Measurements from ENCODE around the gene TEX26. TPM values are rescaled to one million over a fixed set of nuclear protein-coding genes. Genes with fewer than 3 reads are reported as not detected.

The TEX26 gene
- total RNA-seq, 2 donors from 2014 or later, result not detected

DNA sequence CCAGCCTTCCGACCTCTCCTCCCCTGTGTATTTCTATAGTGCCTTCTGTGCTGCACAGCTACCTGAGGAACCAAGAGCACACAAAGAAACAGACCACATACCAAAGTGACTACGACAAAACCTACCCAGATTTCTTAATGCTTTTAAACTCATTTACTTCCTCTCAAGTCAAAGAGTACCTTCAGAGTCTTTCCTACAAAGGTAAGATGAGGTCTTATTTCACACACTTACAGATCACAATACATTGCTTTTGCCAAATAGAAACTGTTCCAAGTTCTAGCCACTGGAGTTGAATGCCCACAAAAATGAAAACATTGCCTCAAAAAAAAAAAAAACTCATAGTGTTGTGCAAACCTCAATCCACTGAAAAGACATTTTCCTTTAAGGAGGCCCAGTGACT lies 36.4 kb downstream of the TEX26 start:
- TF ChIP-seq, protein P1, sequence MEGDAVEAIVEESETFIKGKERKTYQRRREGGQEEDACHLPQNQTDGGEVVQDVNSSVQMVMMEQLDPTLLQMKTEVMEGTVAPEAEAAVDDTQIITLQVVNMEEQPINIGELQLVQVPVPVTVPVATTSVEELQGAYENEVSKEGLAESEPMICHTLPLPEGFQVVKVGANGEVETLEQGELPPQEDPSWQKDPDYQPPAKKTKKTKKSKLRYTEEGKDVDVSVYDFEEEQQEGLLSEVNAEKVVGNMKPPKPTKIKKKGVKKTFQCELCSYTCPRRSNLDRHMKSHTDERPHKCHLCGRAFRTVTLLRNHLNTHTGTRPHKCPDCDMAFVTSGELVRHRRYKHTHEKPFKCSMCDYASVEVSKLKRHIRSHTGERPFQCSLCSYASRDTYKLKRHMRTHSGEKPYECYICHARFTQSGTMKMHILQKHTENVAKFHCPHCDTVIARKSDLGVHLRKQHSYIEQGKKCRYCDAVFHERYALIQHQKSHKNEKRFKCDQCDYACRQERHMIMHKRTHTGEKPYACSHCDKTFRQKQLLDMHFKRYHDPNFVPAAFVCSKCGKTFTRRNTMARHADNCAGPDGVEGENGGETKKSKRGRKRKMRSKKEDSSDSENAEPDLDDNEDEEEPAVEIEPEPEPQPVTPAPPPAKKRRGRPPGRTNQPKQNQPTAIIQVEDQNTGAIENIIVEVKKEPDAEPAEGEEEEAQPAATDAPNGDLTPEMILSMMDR (conservative IDR thresholded peaks at IDR 0.05), result no peak
- no peaks in the 10 kb centered on the region for H3K36me3 Mint-ChIP-seq (ENCODE audit: low read depth)
- no peak for DNase-seq
- WGBS, 2 experiments (ENCODE audit: insufficient coverage in 1 of 2, insufficient read length in 1 of 2), result 83 to 90% methylated on average over 1 to 2 of the region's 2 CpGs
- H3K4me3 Mint-ChIP-seq, result no peak overlapping the region
- no peaks in the 10 kb centered on the region for H3K36me3 ChIP-seq (ENCODE audit: control insufficient read depth, insufficient read depth, low read length)
- no peaks in the 10 kb centered on the region for H3K27me3 ChIP-seq (ENCODE audit: control insufficient read depth, insufficient read depth, low read length, poor library complexity, severe bottlenecking)
- H3K27ac Mint-ChIP-seq, result no peak overlapping the region
- no peak overlapping the region for H3K27ac ChIP-seq (ENCODE audit: low read depth, low read length)
- peaks cover 31% of the 10 kb centered on the region for H3K9me3 Mint-ChIP-seq
- peaks cover 30% of the 10 kb centered on the region for H3K9me3 ChIP-seq (ENCODE audit: control insufficient read depth, low read length)
- H3K4me3 ChIP-seq (ENCODE audit: low read length), result no peak overlapping the region
- H3K4me1 ChIP-seq (ENCODE audit: control insufficient read depth, insufficient read depth, low read length), result no peaks in the 10 kb centered on the region
- H3K9ac ChIP-seq (ENCODE audit: extremely low read depth, low read length, poor library complexity, severe bottlenecking), result no peak overlapping the region
- peaks cover 4% of the 10 kb centered on the region for H3K27me3 Mint-ChIP-seq (ENCODE audit: insufficient read depth)
- peaks cover 10% of the 10 kb centered on the region for H3K4me1 Mint-ChIP-seq

DNA sequence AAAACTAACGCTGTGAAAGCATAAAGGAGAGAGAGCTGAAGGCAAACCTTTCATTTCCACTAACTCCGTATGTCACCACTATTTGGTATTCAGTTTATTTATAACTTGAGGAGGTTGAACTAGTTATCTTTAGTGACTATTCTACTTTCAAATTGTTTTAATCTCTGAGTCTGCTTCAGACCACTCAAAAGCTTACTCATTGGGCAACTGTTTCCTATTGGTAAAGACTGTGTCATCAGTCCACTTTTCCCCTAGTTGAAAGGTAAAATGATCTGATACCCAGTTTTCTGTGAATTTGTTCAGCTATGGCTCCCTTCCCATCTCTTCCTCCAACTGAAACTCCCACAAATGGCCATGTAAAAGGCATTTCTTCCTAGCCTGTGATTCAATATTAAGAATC lies 39.1 kb downstream of the TEX26 start:
- 100% methylated on average over 1 of the region's 2 CpGs; no CpG with 5 or more reads in 1 of the 2 experiments for WGBS, 2 experiments (ENCODE audit: insufficient coverage in 1 of 2, insufficient read length in 1 of 2)
- DNase-seq, result no peak
- Histone ChIP-seq H3K36me3 (ENCODE audit: control insufficient read depth, insufficient read depth, low read length) (no peaks in the 10 kb centered on the region), H3K27me3 (ENCODE audit: control insufficient read depth, insufficient read depth, low read length, poor library complexity, severe bottlenecking) (no peaks in the 10 kb centered on the region), H3K27ac (ENCODE audit: low read depth, low read length) (no peak overlapping the region), H3K4me3 (ENCODE audit: low read length) (no peak overlapping the region), H3K4me1 (ENCODE audit: control insufficient read depth, insufficient read depth, low read length) (no peaks in the 10 kb centered on the region), H3K9ac (ENCODE audit: extremely low read depth, low read length, poor library complexity, severe bottlenecking) (no peak overlapping the region), H3K9me3 (ENCODE audit: control insufficient read depth, low read length) (peaks cover 10% of the 10 kb centered on the region)
- Mint-ChIP-seq H3K36me3 (ENCODE audit: low read depth) (no peaks in the 10 kb centered on the region), H3K4me1 (no peaks in the 10 kb centered on the region), H3K27ac (no peak overlapping the region), H3K4me3 (no peak overlapping the region), H3K9me3 (peaks cover 14% of the 10 kb centered on the region), H3K27me3 (ENCODE audit: insufficient read depth) (peaks cover 4% of the 10 kb centered on the region)
- TF ChIP-seq, protein P1 (conservative IDR thresholded peaks at IDR 0.05), result no peak

DNA sequence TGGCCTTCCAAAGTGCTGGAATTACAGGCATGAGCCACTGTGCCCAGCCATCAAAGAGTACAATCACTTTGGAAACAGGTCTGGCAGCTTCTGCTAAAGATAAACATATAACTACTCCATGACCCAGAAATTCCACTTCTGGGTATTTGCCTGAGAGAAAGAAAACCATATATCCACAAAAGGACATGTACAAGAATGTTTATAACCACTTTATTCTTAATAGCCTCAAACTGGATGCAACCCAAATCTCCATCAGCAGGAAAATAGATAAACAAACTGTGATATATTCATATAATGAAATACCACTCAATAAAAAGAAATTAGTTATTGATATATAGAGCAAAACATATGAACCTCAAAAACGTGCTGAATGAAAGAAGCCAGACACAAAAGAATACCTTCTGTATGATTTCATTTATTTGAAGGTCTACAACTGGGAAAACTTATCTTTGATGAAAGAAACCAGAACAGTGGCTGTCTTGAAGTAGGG lies 40.5 kb downstream of the TEX26 start:
- Mint-ChIP-seq H3K4me1 (no peaks in the 10 kb centered on the region), H3K27me3 (ENCODE audit: insufficient read depth) (peaks cover 4% of the 10 kb centered on the region), H3K36me3 (ENCODE audit: low read depth) (no peaks in the 10 kb centered on the region), H3K4me3 (no peak overlapping the region), H3K27ac (no peak overlapping the region), H3K9me3 (peaks cover 5% of the 10 kb centered on the region)
- no peaks in the 10 kb centered on the region for H3K36me3 ChIP-seq (ENCODE audit: control insufficient read depth, insufficient read depth, low read length)
- H3K9ac ChIP-seq (ENCODE audit: extremely low read depth, low read length, poor library complexity, severe bottlenecking), result no peak overlapping the region
- TF ChIP-seq, protein P1 (conservative IDR thresholded peaks at IDR 0.05), result no peak
- no peaks in the 10 kb centered on the region for H3K27me3 ChIP-seq (ENCODE audit: control insufficient read depth, insufficient read depth, low read length, poor library complexity, severe bottlenecking)
- DNase-seq, result no peak
- H3K4me3 ChIP-seq (ENCODE audit: low read length), result no peak overlapping the region
- H3K27ac ChIP-seq (ENCODE audit: low read depth, low read length), result no peak overlapping the region
- no peaks in the 10 kb centered on the region for H3K4me1 ChIP-seq (ENCODE audit: control insufficient read depth, insufficient read depth, low read length)
- WGBS, 2 experiments (ENCODE audit: insufficient coverage in 1 of 2, insufficient read length in 1 of 2), result 0% methylated on average over 1 of the region's 1 CpG; no CpG with 5 or more reads in 1 of the 2 experiments
- H3K9me3 ChIP-seq (ENCODE audit: control insufficient read depth, low read length), result no peaks in the 10 kb centered on the region

Measured in endodermal cell (in vitro differentiated cells).